Measurements from ENCODE around the gene TNFRSF1B.

Gene TNFRSF1B

GRCh38 chr1:12231276-12231595 is 64.4 kb downstream of the TNFRSF1B start:
- Mint-ChIP-seq H3K27ac (no peak overlapping the region), H3K4me3 (peak overlapping the region; percentile 86 to 90), H3K9me3 (no peaks in the 10 kb centered on the region), H3K36me3 (peaks cover 3 to 13% of the 10 kb centered on the region in 2 donors), H3K27me3 (no peaks in the 10 kb centered on the region), H3K4me1 (peaks cover 12 to 13% of the 10 kb centered on the region in 2 donors)
- ATAC-seq (replicated peaks) (no peak), DNase-seq (no peak)

DNA sequence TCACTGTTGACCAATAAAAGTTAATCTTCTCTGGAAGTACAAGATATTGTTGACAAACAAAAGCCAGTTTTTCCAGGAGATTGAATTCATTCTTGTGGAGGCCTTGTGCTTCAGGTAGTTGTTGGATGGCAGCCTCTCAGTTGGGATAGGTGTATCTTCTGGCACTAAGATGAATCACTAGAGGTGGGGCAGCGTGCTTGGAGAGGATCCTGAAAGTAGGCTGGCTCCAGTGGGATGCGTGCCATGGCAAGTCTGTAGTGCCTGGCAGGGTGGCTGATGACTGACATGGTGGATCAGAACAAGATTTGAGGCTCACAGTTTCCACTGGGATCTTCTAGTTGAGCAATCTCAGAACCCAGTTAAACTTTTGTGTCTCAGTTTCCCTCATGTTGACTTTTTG is 65.4 kb downstream of the TNFRSF1B start:
- no peak overlapping the region for H3K27ac Mint-ChIP-seq
- H3K27me3 Mint-ChIP-seq = no peaks in the 10 kb centered on the region
- H3K4me3 Mint-ChIP-seq = no peak overlapping the region
- DNase-seq (no peak), ATAC-seq (replicated peaks) (no peak)
- no peaks in the 10 kb centered on the region for H3K9me3 Mint-ChIP-seq
- H3K36me3 Mint-ChIP-seq = peaks cover 12 to 17% of the 10 kb centered on the region in 2 donors
- peaks cover 12 to 13% of the 10 kb centered on the region in 2 donors for H3K4me1 Mint-ChIP-seq

DNA sequence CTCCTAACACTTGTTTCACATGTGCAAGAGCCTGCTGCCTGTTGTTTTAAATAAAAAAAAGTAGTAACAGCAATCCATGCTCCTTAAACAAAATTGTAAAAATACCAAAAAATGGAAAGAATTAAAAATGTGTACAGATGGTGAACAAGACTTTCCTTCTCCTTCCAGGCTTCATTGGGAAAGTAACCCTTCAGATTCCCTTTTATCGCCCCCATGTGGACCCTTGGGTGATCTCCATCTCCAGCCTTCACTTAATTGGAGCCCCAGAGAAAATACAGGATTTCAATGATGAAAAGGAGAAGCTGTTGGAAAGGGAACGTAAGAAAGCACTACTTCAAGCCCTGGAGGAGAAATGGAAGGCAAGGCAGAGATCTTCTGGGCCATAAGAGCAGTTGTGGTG is 77.3 kb downstream of the TNFRSF1B start:
- Mint-ChIP-seq H3K4me3 (no peak overlapping the region), H3K27ac (no peak overlapping the region), H3K4me1 (peaks cover 1 to 2% of the 10 kb centered on the region in 2 donors), H3K27me3 (no peaks in the 10 kb centered on the region), H3K36me3 (peaks cover 23 to 41% of the 10 kb centered on the region in 2 donors), H3K9me3 (no peaks in the 10 kb centered on the region)
- DNase-seq = no peak
- no peak for ATAC-seq (replicated peaks)

DNA sequence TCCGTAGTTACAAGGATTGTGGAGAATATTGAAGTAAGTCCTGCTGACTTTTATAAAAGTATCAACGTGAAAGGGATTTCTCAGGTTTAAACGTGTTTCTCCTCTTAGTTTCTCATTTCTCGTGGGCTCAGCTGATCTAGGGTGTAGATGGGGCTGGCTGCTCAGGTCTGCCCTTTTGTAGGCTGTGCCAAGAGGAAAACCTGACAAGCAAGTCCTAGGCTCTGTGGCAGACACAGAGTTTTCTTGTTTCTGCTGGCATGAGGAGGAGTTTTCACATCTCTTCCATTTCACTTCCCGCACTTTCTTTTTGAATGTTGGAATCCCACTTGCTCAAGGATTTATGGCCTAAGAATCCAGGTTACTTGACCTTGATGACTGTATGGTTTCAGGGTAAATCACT is 77.8 kb downstream of the TNFRSF1B start:
- H3K27me3 Mint-ChIP-seq = no peaks in the 10 kb centered on the region
- H3K9me3 Mint-ChIP-seq = no peaks in the 10 kb centered on the region
- H3K27ac Mint-ChIP-seq = no peak overlapping the region
- peaks cover 26 to 46% of the 10 kb centered on the region in 2 donors for H3K36me3 Mint-ChIP-seq
- H3K4me1 Mint-ChIP-seq = peaks cover 2 to 6% of the 10 kb centered on the region in 2 donors
- ATAC-seq (replicated peaks) = no peak
- no peak overlapping the region for H3K4me3 Mint-ChIP-seq
- no peak for DNase-seq

- H3K4me3 Mint-ChIP-seq = no peak overlapping the region
- DNase-seq = no peak
- no peaks in the 10 kb centered on the region for H3K9me3 Mint-ChIP-seq
- no peaks in the 10 kb centered on the region for H3K27me3 Mint-ChIP-seq
- H3K36me3 Mint-ChIP-seq = peaks cover 31 to 48% of the 10 kb centered on the region in 2 donors
- ATAC-seq (replicated peaks) = no peak
- H3K4me1 Mint-ChIP-seq = peaks cover 2 to 10% of the 10 kb centered on the region in 2 donors
- H3K27ac Mint-ChIP-seq = no peak overlapping the region
These were observed 78.3 kb downstream of the TNFRSF1B start for GRCh38 chr1:12245116-12245515.

- Mint-ChIP-seq H3K27ac (peak overlapping the region; percentile 6), H3K4me3 (no peak overlapping the region), H3K36me3 (peaks cover 32 to 52% of the 10 kb centered on the region in 2 donors), H3K4me1 (peaks cover 2 to 10% of the 10 kb centered on the region in 2 donors), H3K27me3 (no peaks in the 10 kb centered on the region), H3K9me3 (no peaks in the 10 kb centered on the region)
- ATAC-seq (replicated peaks) (no peak), DNase-seq (no peak)
These were observed 78.9 kb downstream of the TNFRSF1B start for GRCh38 chr1:12245733-12246132.

GRCh38 chr1:12246584-12246983 is 79.8 kb downstream of the TNFRSF1B start:
- Mint-ChIP-seq H3K4me3 (no peak overlapping the region), H3K9me3 (no peaks in the 10 kb centered on the region), H3K27ac (no peak overlapping the region), H3K36me3 (peaks cover 37 to 59% of the 10 kb centered on the region in 2 donors), H3K27me3 (no peaks in the 10 kb centered on the region), H3K4me1 (peaks cover 2 to 10% of the 10 kb centered on the region in 2 donors)
- DNase-seq (no peak), ATAC-seq (replicated peaks) (no peak)

- H3K4me3 Mint-ChIP-seq = no peak overlapping the region
- no peaks in the 10 kb centered on the region for H3K9me3 Mint-ChIP-seq
- DNase-seq = no peak
- peaks cover under 1 to 10% of the 10 kb centered on the region in 2 donors for H3K4me1 Mint-ChIP-seq
- no peaks in the 10 kb centered on the region for H3K27me3 Mint-ChIP-seq
- no peak for ATAC-seq (replicated peaks)
- peaks cover 37 to 66% of the 10 kb centered on the region in 2 donors for H3K36me3 Mint-ChIP-seq
- H3K27ac Mint-ChIP-seq = no peak overlapping the region
These were observed 82.4 kb downstream of the TNFRSF1B start for GRCh38 chr1:12249181-12249580.

DNA sequence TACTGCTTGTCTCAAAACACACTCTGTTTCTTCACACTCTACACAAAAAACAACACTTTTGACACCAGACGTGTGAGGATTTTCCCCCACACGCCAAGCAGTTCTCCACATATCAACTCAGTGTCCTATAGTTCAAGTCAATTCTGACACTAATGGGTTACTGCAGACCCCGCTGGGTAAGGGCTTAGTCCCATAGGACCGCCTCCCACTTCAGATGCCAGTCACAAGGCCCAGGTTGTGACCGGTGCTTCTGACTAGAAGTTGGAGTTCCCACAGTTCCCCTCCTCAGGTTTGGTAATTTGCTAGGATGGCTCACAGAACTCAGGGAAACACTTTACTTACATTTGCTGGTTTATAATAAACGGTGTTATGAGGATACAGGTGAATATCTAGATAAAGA is 83.0 kb downstream of the TNFRSF1B start:
- Mint-ChIP-seq H3K4me3 (no peak overlapping the region), H3K4me1 (peaks cover 0 to 10% of the 10 kb centered on the region in 2 donors), H3K27me3 (no peaks in the 10 kb centered on the region), H3K27ac (no peak overlapping the region), H3K36me3 (peaks cover 36 to 62% of the 10 kb centered on the region in 2 donors), H3K9me3 (no peaks in the 10 kb centered on the region)
- ATAC-seq (replicated peaks) = no peak
- DNase-seq = no peak

DNA sequence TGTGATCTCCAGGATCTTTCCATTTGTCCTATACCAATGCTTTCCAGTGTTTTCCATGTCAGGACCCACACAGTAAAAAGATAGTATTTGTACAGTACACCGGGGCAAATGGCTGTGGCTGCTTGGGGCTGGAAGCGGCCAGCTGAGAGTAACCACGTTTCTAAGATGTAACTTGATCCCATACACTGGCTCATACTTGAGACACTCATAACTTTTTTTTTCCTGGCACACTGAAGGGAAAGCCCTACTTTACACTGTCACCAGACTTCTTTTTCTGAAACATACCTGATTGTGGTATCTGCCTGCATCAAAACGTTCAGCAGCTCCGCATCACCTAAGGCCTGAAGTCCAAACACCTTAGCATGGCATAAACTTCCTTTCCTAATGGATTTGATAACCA is 84.7 kb downstream of the TNFRSF1B start:
- DNase-seq (no peak), ATAC-seq (replicated peaks) (no peak)
- H3K4me1 Mint-ChIP-seq = peaks cover 0 to 10% of the 10 kb centered on the region in 2 donors
- peaks cover 32 to 58% of the 10 kb centered on the region in 2 donors for H3K36me3 Mint-ChIP-seq
- no peak overlapping the region for H3K4me3 Mint-ChIP-seq
- H3K9me3 Mint-ChIP-seq = no peaks in the 10 kb centered on the region
- H3K27ac Mint-ChIP-seq = no peak overlapping the region
- H3K27me3 Mint-ChIP-seq = no peaks in the 10 kb centered on the region

- Mint-ChIP-seq H3K9me3 (no peaks in the 10 kb centered on the region), H3K27ac (no peak overlapping the region), H3K36me3 (peaks cover 33 to 61% of the 10 kb centered on the region in 2 donors), H3K27me3 (no peaks in the 10 kb centered on the region), H3K4me3 (no peak overlapping the region), H3K4me1 (no peaks in the 10 kb centered on the region)
- ATAC-seq (replicated peaks) (no peak), DNase-seq (no peak)
These were observed 89.1 kb downstream of the TNFRSF1B start for GRCh38 chr1:12255913-12256312.

GRCh38 chr1:12258272-12258671 is 91.5 kb downstream of the TNFRSF1B start:
- Mint-ChIP-seq H3K4me1 (no peaks in the 10 kb centered on the region), H3K27ac (no peak overlapping the region), H3K4me3 (no peak overlapping the region), H3K27me3 (no peaks in the 10 kb centered on the region), H3K9me3 (no peaks in the 10 kb centered on the region), H3K36me3 (peaks cover 39 to 62% of the 10 kb centered on the region in 2 donors)
- ATAC-seq (replicated peaks) (no peak), DNase-seq (no peak)
